ENCODE results near the gene ALK. TPM values are rescaled to one million over a fixed set of nuclear protein-coding genes. Genes with fewer than 3 reads are reported as not detected.

ALK gene
- total RNA-seq, 4 donors from 2014 or later, result 0.32 to 0.42 TPM; not detected in 2

GRCh38 chr2:29343830-29344229 is 577.6 kb downstream of the ALK start:
- Histone ChIP-seq H3K4me1 (no peaks in the 10 kb centered on the region), H3K9me3 (no peaks in the 10 kb centered on the region), H3K36me3 (no peaks in the 10 kb centered on the region), H3K27ac (no peak overlapping the region), H3K27me3 (peaks cover 5% of the 10 kb centered on the region), H3K4me3 (no peak overlapping the region)
- TF ChIP-seq EP300 (IDR thresholded peaks at IDR 0.05) (no peak), CTCF (IDR thresholded peaks at IDR 0.05) (no peak), POLR2AphosphoS5 (IDR thresholded peaks at IDR 0.05) (no peak), POLR2A (IDR thresholded peaks at IDR 0.05) (no peak)
- DNase-seq (ENCODE audit: low spot score in 2 of 2), result no peak

GRCh38 chr2:29336341-29337241 is 584.8 kb downstream of the ALK start:
- Histone ChIP-seq H3K27me3 (no peaks in the 10 kb centered on the region), H3K4me1 (no peaks in the 10 kb centered on the region), H3K9me3 (no peaks in the 10 kb centered on the region), H3K4me3 (no peak overlapping the region), H3K36me3 (no peaks in the 10 kb centered on the region), H3K27ac (no peak overlapping the region)
- 80% methylated on average over 10 of the region's 10 CpGs for WGBS
- TF ChIP-seq POLR2AphosphoS5 (IDR thresholded peaks at IDR 0.05), result no peak
- TF ChIP-seq CTCF (IDR thresholded peaks at IDR 0.05), result no peak
- no peak for DNase-seq (ENCODE audit: low spot score in 2 of 2)

- no peak overlapping the region for H3K27ac ChIP-seq
- no peaks in the 10 kb centered on the region for H3K4me1 ChIP-seq
- H3K36me3 ChIP-seq, result no peaks in the 10 kb centered on the region
- no peak for TF ChIP-seq POLR2A (IDR thresholded peaks at IDR 0.05)
- no peak for TF ChIP-seq CTCF (IDR thresholded peaks at IDR 0.05)
- TF ChIP-seq EP300 (IDR thresholded peaks at IDR 0.05), result no peak
- TF ChIP-seq POLR2AphosphoS5 (IDR thresholded peaks at IDR 0.05), result no peak
- H3K9me3 ChIP-seq, result no peaks in the 10 kb centered on the region
- DNase-seq (ENCODE audit: low spot score in 2 of 2), result no peak
- H3K27me3 ChIP-seq, result no peaks in the 10 kb centered on the region
- 90% methylated on average over 5 of the region's 5 CpGs for WGBS
- no peak overlapping the region for H3K4me3 ChIP-seq
These were observed 586.0 kb downstream of the ALK start for GRCh38 chr2:29335396-29335795.

- Histone ChIP-seq H3K4me1 (no peaks in the 10 kb centered on the region), H3K9me3 (no peaks in the 10 kb centered on the region), H3K27ac (no peak overlapping the region), H3K36me3 (no peaks in the 10 kb centered on the region), H3K4me3 (no peak overlapping the region), H3K27me3 (no peaks in the 10 kb centered on the region)
- TF ChIP-seq CTCF (IDR thresholded peaks at IDR 0.05) (no peak), POLR2AphosphoS5 (IDR thresholded peaks at IDR 0.05) (no peak), POLR2A (IDR thresholded peaks at IDR 0.05) (no peak), EP300 (IDR thresholded peaks at IDR 0.05) (no peak)
- no peak for DNase-seq (ENCODE audit: low spot score in 2 of 2)
- WGBS, result 59% methylated on average over 7 of the region's 10 CpGs
These were observed 586.7 kb downstream of the ALK start for GRCh38 chr2:29334706-29335105.

GRCh38 chr2:29332540-29332939 is 588.8 kb downstream of the ALK start:
- TF ChIP-seq EP300 (IDR thresholded peaks at IDR 0.05) (no peak), POLR2AphosphoS5 (IDR thresholded peaks at IDR 0.05) (no peak), CTCF (IDR thresholded peaks at IDR 0.05) (no peak), POLR2A (IDR thresholded peaks at IDR 0.05) (no peak)
- no peaks in the 10 kb centered on the region for H3K27me3 ChIP-seq
- no peak overlapping the region for H3K4me3 ChIP-seq
- WGBS, result 93% methylated on average over 2 of the region's 2 CpGs
- no peaks in the 10 kb centered on the region for H3K36me3 ChIP-seq
- no peaks in the 10 kb centered on the region for H3K9me3 ChIP-seq
- H3K4me1 ChIP-seq, result no peaks in the 10 kb centered on the region
- H3K27ac ChIP-seq, result no peak overlapping the region
- DNase-seq (ENCODE audit: low spot score in 2 of 2), result no peak
